Epithelial cell of proximal tubule (primary cell): Measurements from ENCODE around the gene ANKRD55. TPM values are rescaled to one million over a fixed set of nuclear protein-coding genes. Genes with fewer than 3 reads are reported as not detected.
"Not testable (repeated sequence)": the region's sequence is repeated elsewhere in the genome, so short reads cannot be mapped to it uniquely, and the experiment has no call there.

Source experiments
- DNase-seq: peaks from one replicate; pipeline ENCODE4 v3.0.0-alpha.2; 2011; ENCODE audit warnings: low read depth
- H3K4me3 ChIP-seq: 2 replicates; pipeline ENCODE4 v1.5.1; 2011; ENCODE audit warnings: low read depth, mild to moderate bottlenecking, low read length
- CTCF ChIP-seq: conservative IDR thresholded peaks from 2 replicates; pipeline ENCODE4 v1.5.1; 2012; ENCODE audit warnings: low read depth, mild to moderate bottlenecking, low read length
- total RNA-seq: library from RNA; depleted of rRNA; stranded (reverse); fragments of >200 nt; gene quantifications from 2 replicates; pipeline ENCODE4 v1.2.3, GENCODE V29; 2015

The ANKRD55 gene
- total RNA-seq, 1 donor from 2014 or later: not detected

GRCh38 chr5:56253126-56253525 lies 20.0 kb upstream of the ANKRD55 start:
- no peak overlapping the region for H3K4me3 ChIP-seq
- no peak for DNase-seq
- no peak for TF ChIP-seq CTCF

DNA sequence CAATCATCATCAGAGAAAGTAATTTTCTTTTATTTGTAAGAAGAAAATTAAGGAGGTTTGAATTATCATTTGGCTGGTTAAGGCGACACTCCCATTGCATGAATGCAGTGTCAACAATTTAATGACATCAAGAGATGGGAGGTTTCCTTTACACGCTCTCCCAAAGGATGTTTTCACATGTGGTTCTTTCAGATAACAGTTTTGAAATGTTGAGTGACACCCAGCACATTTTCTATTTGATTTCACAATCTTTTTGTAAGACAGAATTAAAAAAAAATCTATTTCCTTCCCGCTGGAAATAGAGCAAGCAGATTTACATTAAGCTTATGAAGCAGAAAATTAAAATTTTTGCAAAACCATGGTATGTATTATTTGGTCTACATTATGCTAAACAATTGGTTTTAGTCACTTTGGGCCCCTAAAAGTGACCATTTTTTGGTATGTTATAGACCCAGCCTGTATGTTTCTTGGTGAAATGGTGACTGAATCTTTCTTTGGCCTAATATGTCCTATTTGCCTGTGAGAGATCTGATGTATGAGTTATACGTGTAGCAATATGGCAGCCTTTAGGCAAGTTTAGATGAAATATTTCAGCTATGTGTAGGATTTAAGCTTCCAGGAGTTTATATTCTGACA lies 18.9 kb upstream of the ANKRD55 start:
- no peak overlapping the region for H3K4me3 ChIP-seq
- no peak for DNase-seq
- no peak for TF ChIP-seq CTCF

DNA sequence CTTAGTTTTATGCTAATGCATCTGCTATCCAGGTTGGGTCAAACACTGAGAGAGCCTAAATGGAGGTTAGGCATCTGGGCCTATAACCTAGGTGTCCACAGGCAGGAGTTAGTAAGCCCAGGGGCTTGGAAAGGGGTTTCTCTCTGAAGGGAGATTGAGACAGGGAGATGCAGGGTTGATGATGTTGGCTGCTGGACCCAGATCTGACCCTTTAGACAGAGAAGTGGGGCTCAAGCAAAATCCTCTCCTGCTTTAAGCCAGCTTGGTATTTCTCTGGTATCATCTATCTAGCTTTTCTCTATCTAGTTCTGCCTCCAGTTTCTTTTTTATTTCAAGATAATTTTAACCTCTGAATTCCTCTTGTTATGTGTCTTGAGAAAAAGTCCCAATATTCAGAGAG lies 18.3 kb upstream of the ANKRD55 start:
- no peak overlapping the region for H3K4me3 ChIP-seq
- TF ChIP-seq CTCF: no peak
- DNase-seq: no peak

GRCh38 chr5:56250011-56250410 lies 16.9 kb upstream of the ANKRD55 start:
- DNase-seq: no peak
- H3K4me3 ChIP-seq: no peak overlapping the region
- TF ChIP-seq CTCF: no peak

DNA sequence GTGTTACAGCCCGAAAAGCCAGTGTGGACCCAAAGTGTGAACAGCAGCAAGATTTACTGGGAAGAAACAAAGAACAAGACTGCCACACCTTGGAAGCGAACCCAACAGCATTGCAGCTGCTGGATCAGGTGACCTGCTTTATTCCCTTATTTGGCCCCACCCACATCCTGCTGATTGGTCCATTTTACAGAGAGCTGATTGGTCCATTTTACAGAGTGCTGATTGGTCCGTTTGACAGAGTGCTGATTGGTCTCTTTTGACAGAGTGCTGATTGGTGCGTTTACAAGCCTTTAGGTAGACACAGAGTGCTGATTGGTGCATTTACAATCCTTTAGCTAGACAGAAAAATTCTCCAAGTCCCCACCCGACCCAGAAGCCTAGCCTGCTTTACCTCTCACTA lies 16.0 kb upstream of the ANKRD55 start:
- H3K4me3 ChIP-seq, DNase-seq: not testable (repeated sequence)

DNA sequence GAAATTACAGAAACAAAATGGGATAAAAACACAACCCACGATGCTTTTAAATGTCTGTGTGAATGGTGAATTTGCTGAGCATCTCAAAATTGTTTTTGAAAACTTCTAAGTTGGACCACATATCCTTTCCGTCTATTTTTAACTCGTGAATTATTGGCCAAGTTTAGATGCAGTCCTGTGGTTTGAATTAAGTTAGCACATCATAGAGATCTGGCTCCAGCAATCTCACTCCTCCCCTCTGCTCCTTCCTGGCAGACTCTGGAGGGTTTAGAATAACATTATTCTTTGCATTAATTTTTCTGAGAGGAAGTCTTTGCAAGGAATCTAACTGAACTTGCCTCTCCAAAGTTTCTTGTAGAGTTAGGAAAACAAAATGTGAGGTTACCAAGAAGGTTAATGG lies 14.5 kb upstream of the ANKRD55 start:
- DNase-seq: no peak
- H3K4me3 ChIP-seq: no peak overlapping the region
- no peak for TF ChIP-seq CTCF

GRCh38 chr5:56246769-56247168 lies 13.6 kb upstream of the ANKRD55 start:
- DNase-seq: no peak
- no peak for TF ChIP-seq CTCF
- no peak overlapping the region for H3K4me3 ChIP-seq

DNA sequence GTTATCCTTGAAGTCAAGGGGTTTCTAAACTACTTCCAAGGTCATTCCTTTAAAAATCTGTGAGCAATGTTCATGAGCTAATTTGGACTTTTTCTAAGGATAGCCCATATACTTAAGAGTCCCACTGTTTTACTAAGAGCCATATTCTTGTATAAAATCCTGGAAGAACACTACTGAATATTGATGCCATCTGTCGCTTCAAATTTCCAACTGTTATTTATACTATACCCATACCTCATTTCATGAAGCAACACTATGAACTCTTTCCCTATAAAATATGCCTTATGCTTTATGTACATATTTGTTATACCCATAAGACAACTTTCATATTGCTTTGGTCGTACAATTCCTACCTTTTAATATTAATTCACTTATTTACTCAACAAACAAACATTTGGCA lies 12.4 kb upstream of the ANKRD55 start:
- DNase-seq: no peak
- no peak for TF ChIP-seq CTCF
- H3K4me3 ChIP-seq: no peak overlapping the region
